Fibroblast of pulmonary artery (primary cell): ENCODE data around the gene NDC1.

ENCODE experiments used
- DNase-seq: peaks from one replicate; pipeline ENCODE4 v3.0.0-alpha.2; 2010; ENCODE audit warnings: low read depth
- H3K4me3 ChIP-seq: replicated peaks from 2 replicates; pipeline ENCODE4 v1.5.1; 2011; ENCODE audit warnings: low read depth, mild to moderate bottlenecking, control low read depth, low read length, moderate library complexity
- TF ChIP-seq, protein P1 (sequence below): IDR thresholded peaks from 2 replicates; pipeline ENCODE4 v1.5.1; 2011; ENCODE audit warnings: mild to moderate bottlenecking, control low read depth, low read length, inconsistent platforms; ENCODE audit errors: missing control alignments

The NDC1 gene

DNA sequence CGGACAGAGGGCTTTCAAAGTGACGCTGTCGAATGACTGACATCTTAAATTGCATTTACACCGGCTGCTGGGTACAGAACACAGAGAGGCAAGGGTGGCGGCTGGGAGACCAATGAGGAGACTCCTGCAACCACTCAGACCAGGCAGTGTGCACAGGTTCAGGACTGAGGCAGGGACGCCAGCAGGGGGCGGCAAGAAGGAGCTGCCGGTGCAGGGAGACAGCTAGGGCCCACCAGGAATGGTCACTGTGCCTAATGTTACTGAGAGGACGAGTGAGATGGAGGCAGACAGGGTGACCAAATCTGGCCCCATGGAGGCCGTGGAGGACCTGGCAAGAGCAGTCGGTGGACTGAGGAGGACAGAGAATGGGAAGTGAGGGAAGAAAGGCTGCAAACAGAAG is 122.6 kb downstream of the NDC1 start:
- no peak overlapping the region for H3K4me3 ChIP-seq
- TF ChIP-seq, protein P1, sequence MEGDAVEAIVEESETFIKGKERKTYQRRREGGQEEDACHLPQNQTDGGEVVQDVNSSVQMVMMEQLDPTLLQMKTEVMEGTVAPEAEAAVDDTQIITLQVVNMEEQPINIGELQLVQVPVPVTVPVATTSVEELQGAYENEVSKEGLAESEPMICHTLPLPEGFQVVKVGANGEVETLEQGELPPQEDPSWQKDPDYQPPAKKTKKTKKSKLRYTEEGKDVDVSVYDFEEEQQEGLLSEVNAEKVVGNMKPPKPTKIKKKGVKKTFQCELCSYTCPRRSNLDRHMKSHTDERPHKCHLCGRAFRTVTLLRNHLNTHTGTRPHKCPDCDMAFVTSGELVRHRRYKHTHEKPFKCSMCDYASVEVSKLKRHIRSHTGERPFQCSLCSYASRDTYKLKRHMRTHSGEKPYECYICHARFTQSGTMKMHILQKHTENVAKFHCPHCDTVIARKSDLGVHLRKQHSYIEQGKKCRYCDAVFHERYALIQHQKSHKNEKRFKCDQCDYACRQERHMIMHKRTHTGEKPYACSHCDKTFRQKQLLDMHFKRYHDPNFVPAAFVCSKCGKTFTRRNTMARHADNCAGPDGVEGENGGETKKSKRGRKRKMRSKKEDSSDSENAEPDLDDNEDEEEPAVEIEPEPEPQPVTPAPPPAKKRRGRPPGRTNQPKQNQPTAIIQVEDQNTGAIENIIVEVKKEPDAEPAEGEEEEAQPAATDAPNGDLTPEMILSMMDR, result peak; percentile 67
- DNase-seq, result peak; percentile 43
